Keratinocyte (primary cell): ENCODE results near the gene FAM25A. TPM values are rescaled to one million over a fixed set of nuclear protein-coding genes. Genes with fewer than 3 reads are reported as not detected.
"Not testable (repeated sequence)": the region's sequence is repeated elsewhere in the genome, so short reads cannot be mapped to it uniquely, and the experiment has no call there.

Experiments
- DNase-seq: peaks from one replicate; pipeline ENCODE4 v3.0.0-alpha.2; 2011; ENCODE audit warnings: low read depth, missing footprints, low spot score
- FAIRE-seq: peaks from 2 replicates; lab custom pipeline; 2011; peaks lifted over from hg19 to GRCh38; lab: Jason Lieb, UNC
- H2AFZ ChIP-seq: 2 replicates; pipeline ENCODE4 v1.6.0; 2012; ENCODE audit warnings: low read length, control low read depth, inconsistent platforms; ENCODE audit not compliant: control insufficient read depth
- H3K27ac ChIP-seq: 2 replicates; pipeline ENCODE4 v1.5.1; 2011; ENCODE audit warnings: low read length; ENCODE audit not compliant: control insufficient read depth, insufficient read depth
- H3K27me3 ChIP-seq: 3 replicates; pipeline ENCODE4 v1.6.0; 2011; ENCODE audit warnings: low read length; ENCODE audit not compliant: control insufficient read depth, insufficient read depth; ENCODE audit errors: extremely low read depth
- H3K36me3 ChIP-seq, 2 experiments: 2 replicates in 1 of 2; 3 replicates in 1 of 2; pipeline ENCODE4 v1.5.1; 2011; ENCODE audit warnings: low read length in 2 of 2, mild to moderate bottlenecking in 1 of 2; ENCODE audit not compliant: control insufficient read depth in 2 of 2, insufficient read depth in 2 of 2; ENCODE audit errors: extremely low read depth in 1 of 2
- H3K4me1 ChIP-seq: 3 replicates; pipeline ENCODE4 v1.5.1; 2011; ENCODE audit warnings: low read length; ENCODE audit not compliant: control insufficient read depth, insufficient read depth; ENCODE audit errors: extremely low read depth
- H3K4me2 ChIP-seq: 3 replicates; pipeline ENCODE4 v1.6.0; 2011; ENCODE audit warnings: low read depth, low read length; ENCODE audit not compliant: control insufficient read depth, insufficient read depth; ENCODE audit errors: extremely low read depth
- H3K4me3 ChIP-seq, 3 experiments: fragments of 200-600 bp in 1 of 3; sonication (generic) in 1 of 3; 2 replicates in 2 of 3; 3 replicates in 1 of 3; pipeline ENCODE4 v1.5.1; 2011 to 2016; ENCODE audit warnings: low read length in 3 of 3, mild to moderate bottlenecking in 3 of 3, control low read depth in 2 of 3, inconsistent platforms in 1 of 3, low read depth in 1 of 3, mixed read lengths in 1 of 3, mixed run types in 1 of 3, moderate library complexity in 1 of 3; ENCODE audit not compliant: control insufficient read depth in 2 of 3, insufficient read depth in 2 of 3; ENCODE audit errors: extremely low read depth in 1 of 3
- H3K79me2 ChIP-seq: 2 replicates; pipeline ENCODE4 v1.6.0; 2012; ENCODE audit warnings: low read length; ENCODE audit not compliant: control insufficient read depth, insufficient read depth
- H3K9ac ChIP-seq: 3 replicates; pipeline ENCODE4 v1.6.0; 2011; ENCODE audit warnings: low read length; ENCODE audit not compliant: control insufficient read depth, insufficient read depth; ENCODE audit errors: extremely low read depth
- H3K9me1 ChIP-seq: 3 replicates; pipeline ENCODE4 v1.6.0; 2011; ENCODE audit warnings: low read length; ENCODE audit not compliant: control insufficient read depth, insufficient read depth; ENCODE audit errors: extremely low read depth
- H3K9me3 ChIP-seq: 2 replicates; pipeline ENCODE4 v1.5.1; 2012; ENCODE audit warnings: low read depth, low read length; ENCODE audit not compliant: control insufficient read depth
- H4K20me1 ChIP-seq: 3 replicates; pipeline ENCODE4 v1.6.0; 2011; ENCODE audit warnings: low read length; ENCODE audit not compliant: control insufficient read depth, insufficient read depth; ENCODE audit errors: extremely low read depth
- EZH2 ChIP-seq: IDR thresholded peaks from one replicate; pipeline ENCODE4 v1.6.1; 2012; ENCODE audit warnings: inconsistent platforms, mild to moderate bottlenecking, low read length, moderate library complexity
- dilution Hi-C: fragments of 300-500 bp; cut with MboI; formaldehyde crosslinking; loops from one replicate; pipeline ENCODE4 v1.7.0; 2020; ENCODE audit warnings: low sequenced_read_pairs; ENCODE audit not compliant: extremely low pct_ligation_motif_present
- polyA minus RNA-seq, 3 experiments: library from RNA; depleted of rRNA, polyadenylated mRNA; stranded (reverse); fragments of >200 nt; gene quantifications; 1 replicate in 1 of 3; 2 replicates in 1 of 3; 3 replicates in 1 of 3; pipeline ENCODE4 v1.2.3, GENCODE V29; 2011
- polyA plus RNA-seq, 5 experiments: library from polyadenylated mRNA; depleted of rRNA in 3 of 5; stranded (reverse) in 3 of 5; stranded (forward) in 1 of 5; unstranded in 1 of 5; fragments of >200 nt; gene quantifications; 1 replicate in 1 of 5; 2 replicates in 3 of 5; 3 replicates in 1 of 5; pipeline versions ENCODE4 v1.2.1 to v1.2.3, GENCODE V29; 2011 to 2012; ENCODE audit warnings: missing spikeins in 2 of 5, low read depth in 1 of 5, low replicate concordance in 1 of 5
- TF ChIP-seq, protein P1 (sequence below), 3 experiments: IDR thresholded peaks in 1 of 3; conservative IDR thresholded peaks in 1 of 3; optimal IDR thresholded peaks in 1 of 3; 2 replicates in 2 of 3; 3 replicates in 1 of 3; pipeline versions ENCODE3 to v1.5.1; 2011; ENCODE audit warnings: low read length in 3 of 3, mild to moderate bottlenecking in 3 of 3, moderate library complexity in 2 of 3, control low read depth in 1 of 3, inconsistent platforms in 1 of 3; ENCODE audit not compliant: insufficient read depth in 2 of 3; ENCODE audit errors: extremely low read depth in 1 of 3

Gene FAM25A
- polyA plus RNA-seq (11.7 to 27.6 TPM (median 25.2 TPM) in 3 replicates), polyA minus RNA-seq (not detected in 3 replicates)
- 29.7 TPM for polyA plus RNA-seq (2011; ENCODE audit: low read depth)
- 13.1 and 28.2 TPM in 2 replicates for polyA plus RNA-seq (2011; cell fraction: cytosol; rRNA removed)
- 14.6 and 20.0 TPM in 2 replicates for polyA plus RNA-seq (2011; cell fraction: nucleus; rRNA removed)
- 24.3 and 96.0 TPM in 2 replicates for polyA plus RNA-seq (2012; ENCODE audit: low replicate concordance)
- polyA minus RNA-seq (2011; cell fraction: cytosol; rRNA and poly(A)+ RNA removed): not detected
- polyA minus RNA-seq (2011; cell fraction: nucleus; rRNA and poly(A)+ RNA removed): not detected in 2 replicates

DNA sequence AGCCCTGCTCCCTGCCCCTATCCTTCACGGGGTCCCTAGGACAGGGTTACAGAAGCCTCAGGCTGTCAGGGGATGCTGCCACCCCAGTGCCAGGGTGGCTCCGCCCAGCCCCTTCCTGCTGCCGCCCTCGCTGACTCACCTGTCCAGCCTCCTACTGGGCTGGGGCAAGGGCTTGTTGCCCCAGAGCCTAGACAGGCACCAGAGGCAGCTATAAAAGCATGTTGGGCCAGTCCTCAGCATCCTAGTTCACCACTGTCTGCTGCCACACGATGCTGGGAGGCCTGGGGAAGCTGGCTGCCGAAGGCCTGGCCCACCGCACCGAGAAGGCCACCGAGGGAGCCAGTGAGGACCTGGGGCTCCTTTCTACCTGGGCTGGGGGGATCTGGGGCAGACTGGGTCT, at the start of gene FAM25A:
Gene FAM25A, plus strand, starts transcription at position 239 of the 400 bp plus-strand sequence. Its CDS starts 31 bp downstream, at position 270.
- H3K79me2 ChIP-seq, H3K36me3 ChIP-seq, H4K20me1 ChIP-seq, H3K9ac ChIP-seq, H3K9me1 ChIP-seq, H3K4me3 ChIP-seq, dilution Hi-C loops, H2AFZ ChIP-seq, H3K9me3 ChIP-seq, DNase-seq, H3K4me1 ChIP-seq, FAIRE-seq, H3K4me2 ChIP-seq, H3K27me3 ChIP-seq: not testable (repeated sequence)
- peak within 1 kb of the TSS; percentile 40 for H3K27ac ChIP-seq

DNA sequence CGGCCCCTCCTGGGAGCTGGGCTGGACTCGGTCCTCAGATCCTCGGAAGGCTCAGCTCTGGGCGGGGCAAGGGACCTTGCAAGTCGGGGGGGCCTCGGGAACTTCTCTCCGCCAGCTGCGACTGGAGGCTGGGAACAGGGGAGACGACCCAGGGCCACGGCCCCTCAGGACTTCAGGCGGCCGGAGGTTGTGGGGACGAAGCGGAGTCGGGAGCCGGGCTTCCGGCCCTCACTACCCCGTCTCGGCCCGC, 49.2 kb upstream of the FAM25A start:
- peak overlapping the region; percentile 99 for H3K9ac ChIP-seq
- H3K27me3 ChIP-seq: no peaks in the 10 kb centered on the region
- peak overlapping the region; percentile 100 for H3K27ac ChIP-seq
- no peaks in the 10 kb centered on the region for H4K20me1 ChIP-seq
- peaks cover 0 to 1% of the 10 kb centered on the region in 2 experiments for H3K36me3 ChIP-seq
- peaks cover 22% of the 10 kb centered on the region for H3K79me2 ChIP-seq
- H3K4me2 ChIP-seq: peak overlapping the region; percentile 98
- DNase-seq (no peak), FAIRE-seq (no peak)
- TF ChIP-seq EZH2: no peak
- TF ChIP-seq, protein P1, sequence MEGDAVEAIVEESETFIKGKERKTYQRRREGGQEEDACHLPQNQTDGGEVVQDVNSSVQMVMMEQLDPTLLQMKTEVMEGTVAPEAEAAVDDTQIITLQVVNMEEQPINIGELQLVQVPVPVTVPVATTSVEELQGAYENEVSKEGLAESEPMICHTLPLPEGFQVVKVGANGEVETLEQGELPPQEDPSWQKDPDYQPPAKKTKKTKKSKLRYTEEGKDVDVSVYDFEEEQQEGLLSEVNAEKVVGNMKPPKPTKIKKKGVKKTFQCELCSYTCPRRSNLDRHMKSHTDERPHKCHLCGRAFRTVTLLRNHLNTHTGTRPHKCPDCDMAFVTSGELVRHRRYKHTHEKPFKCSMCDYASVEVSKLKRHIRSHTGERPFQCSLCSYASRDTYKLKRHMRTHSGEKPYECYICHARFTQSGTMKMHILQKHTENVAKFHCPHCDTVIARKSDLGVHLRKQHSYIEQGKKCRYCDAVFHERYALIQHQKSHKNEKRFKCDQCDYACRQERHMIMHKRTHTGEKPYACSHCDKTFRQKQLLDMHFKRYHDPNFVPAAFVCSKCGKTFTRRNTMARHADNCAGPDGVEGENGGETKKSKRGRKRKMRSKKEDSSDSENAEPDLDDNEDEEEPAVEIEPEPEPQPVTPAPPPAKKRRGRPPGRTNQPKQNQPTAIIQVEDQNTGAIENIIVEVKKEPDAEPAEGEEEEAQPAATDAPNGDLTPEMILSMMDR (optimal IDR thresholded peaks at IDR 0.05 in 1 of 3, IDR thresholded peaks at IDR 0.05 in 1 of 3, conservative IDR thresholded peaks at IDR 0.05 in 1 of 3; ENCODE audit: extremely low read depth in 1 of 3, insufficient read depth in 2 of 3, low read length in 3 of 3): no peak
- H2AFZ ChIP-seq: no peak overlapping the region
- peak overlapping the region; percentile 61 to 95 (median 82) for H3K4me3 ChIP-seq
- dilution Hi-C loops: no loop called here
- H3K9me1 ChIP-seq: no peaks in the 10 kb centered on the region
- peaks cover 71% of the 10 kb centered on the region for H3K4me1 ChIP-seq
- no peaks in the 10 kb centered on the region for H3K9me3 ChIP-seq
